T47D (cell line): ENCODE measurements around the gene CSPG5.
A peak's percentile ranks its signal among the peaks of the same experiment; 100 is the strongest.

ENCODE experiments used
- DNase-seq, 2 experiments: peaks; one replicate each; pipeline versions ENCODE4 v3.0.0 to v3.0.0-alpha.2; 2011 to 2012; ENCODE audit warnings: low read depth in 1 of 2, low spot score in 1 of 2
- JUND ChIP-seq: IDR thresholded peaks from 2 replicates; pipeline ENCODE4 v1.6.1; 2012; ENCODE audit warnings: low read depth
- in situ Hi-C: cut with HindIII; loops from 2 replicates; pipeline ENCODE4 v1.10.0; 2016; ENCODE audit warnings: low sequenced_read_pairs, low pct_unique_long_range_greater_than_20kb

Gene CSPG5

GRCh38 chr3:47580481-47580880 lies 1.8 kb upstream of the CSPG5 start:
- no peak for DNase-seq
- in situ Hi-C loops = no loop called here
- no peak for TF ChIP-seq JUND

- TF ChIP-seq JUND = no peak
- DNase-seq = no peak
- in situ Hi-C loops = no loop called here
Observed at GRCh38 chr3:47579875-47580274, 1.2 kb upstream of the CSPG5 start.

GRCh38 chr3:47578119-47578632 lies 489 bp downstream of the CSPG5 start:
- TF ChIP-seq JUND = no peak
- peak in 1 of 2 experiments; percentile 62 for DNase-seq
- in situ Hi-C loops = no loop called here

- in situ Hi-C loops = no loop called here
- DNase-seq = no peak
Observed at GRCh38 chr3:47577583-47578118, 1.0 kb downstream of the CSPG5 start.

GRCh38 chr3:47573190-47574172 lies 5.2 kb downstream of the CSPG5 start:
- TF ChIP-seq JUND = no peak
- in situ Hi-C loops = no loop called here
- no peak for DNase-seq

More at GRCh38 chr3:47577583-47578118, 1.0 kb downstream of the CSPG5 start:
- TF ChIP-seq JUND = no peak

GRCh38 chr3:47571391-47572175 lies 7.1 kb downstream of the CSPG5 start:
- TF ChIP-seq JUND = no peak
- in situ Hi-C loops = no loop called here

DNA sequence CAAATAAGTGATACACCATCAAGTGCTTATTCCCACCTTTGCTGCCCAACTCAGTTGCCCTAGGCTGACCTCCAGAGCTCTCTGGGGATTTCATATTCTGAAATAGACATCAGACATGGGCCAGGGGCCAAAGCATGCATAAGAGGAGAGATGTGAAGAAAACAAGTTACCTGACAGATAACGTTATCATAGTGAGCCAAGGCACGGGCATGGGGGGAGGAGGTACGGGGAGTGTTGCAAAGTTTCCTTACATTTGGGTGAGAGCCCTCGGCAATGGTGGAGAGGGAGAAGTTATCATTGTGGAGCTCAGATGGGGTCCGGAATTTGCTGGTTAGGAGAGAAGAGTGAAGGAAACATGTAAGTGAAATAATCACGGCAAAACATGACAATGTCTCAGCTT lies 9.8 kb downstream of the CSPG5 start:
- DNase-seq = no peak
- TF ChIP-seq JUND = no peak
- in situ Hi-C loops = no loop called here

More at GRCh38 chr3:47571391-47572175, 7.1 kb downstream of the CSPG5 start:
- no peak for DNase-seq

- in situ Hi-C loops = no loop called here
- no peak for DNase-seq
- TF ChIP-seq JUND = no peak
Observed at GRCh38 chr3:47567149-47567548, 11.5 kb downstream of the CSPG5 start.

DNA sequence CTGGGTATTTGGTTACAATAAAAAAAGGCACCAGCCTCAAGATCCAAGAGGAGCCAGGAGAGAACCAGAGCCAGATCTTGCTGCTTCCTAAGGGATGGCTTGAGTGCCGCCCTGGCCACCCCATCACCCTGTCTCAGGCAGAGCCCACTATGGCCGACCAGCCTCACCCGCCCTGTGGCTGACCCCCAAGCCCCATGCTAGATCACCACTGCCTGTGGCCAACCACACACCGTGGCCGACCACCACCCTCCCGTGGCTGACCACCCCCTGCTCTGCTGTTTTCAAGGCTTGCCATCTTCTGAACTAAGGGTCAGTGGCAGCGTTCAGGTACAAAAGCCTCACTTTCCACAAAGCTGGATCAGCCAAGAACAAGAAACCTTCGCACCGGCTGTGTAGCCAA lies 12.0 kb downstream of the CSPG5 start:
- TF ChIP-seq JUND = no peak
- in situ Hi-C loops = no loop called here
- DNase-seq = no peak

DNA sequence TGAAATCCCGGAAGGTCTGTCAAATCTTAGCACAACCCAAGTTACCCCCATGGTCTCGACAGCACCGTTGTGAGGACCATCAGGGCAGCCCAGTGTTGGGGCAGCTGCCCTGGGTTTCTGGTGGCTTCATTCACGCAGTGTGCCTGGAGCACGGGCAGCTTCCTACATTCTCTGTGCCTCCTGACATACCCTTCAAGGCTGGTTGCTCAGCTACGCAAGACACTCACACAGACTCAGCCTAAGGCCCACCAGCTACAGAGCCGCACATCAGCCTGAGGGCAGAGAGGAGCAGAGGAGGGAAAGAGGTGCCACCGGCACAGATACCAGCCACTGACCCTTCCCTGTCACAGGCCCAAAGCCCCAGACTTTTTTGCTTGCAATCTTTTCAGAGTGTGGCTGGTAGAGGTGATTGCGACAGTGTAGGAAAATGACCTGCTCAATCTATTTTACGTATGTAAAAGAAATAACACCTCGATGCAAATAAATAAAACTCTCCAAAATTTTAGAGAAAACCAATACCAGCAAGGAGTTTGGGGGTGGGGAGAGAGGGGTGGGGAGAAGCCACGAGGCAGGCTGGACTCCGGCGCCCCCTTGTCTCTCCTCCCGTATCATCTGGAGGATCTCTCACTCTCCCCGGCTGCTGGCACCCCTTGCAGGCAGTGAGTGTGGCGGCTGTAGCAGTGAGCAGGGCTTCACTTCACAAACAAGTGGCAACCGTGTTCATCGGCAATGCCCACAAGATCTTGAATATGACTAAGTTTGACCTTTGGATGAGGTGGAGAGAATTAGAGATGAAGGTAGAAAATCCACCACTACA lies 12.7 kb downstream of the CSPG5 start:
- in situ Hi-C loops = no loop called here
- DNase-seq = no peak
- no peak for TF ChIP-seq JUND

GRCh38 chr3:47556351-47556750 lies 22.3 kb downstream of the CSPG5 start:
- no peak for DNase-seq
- no peak for TF ChIP-seq JUND
- in situ Hi-C loops = no loop called here

DNA sequence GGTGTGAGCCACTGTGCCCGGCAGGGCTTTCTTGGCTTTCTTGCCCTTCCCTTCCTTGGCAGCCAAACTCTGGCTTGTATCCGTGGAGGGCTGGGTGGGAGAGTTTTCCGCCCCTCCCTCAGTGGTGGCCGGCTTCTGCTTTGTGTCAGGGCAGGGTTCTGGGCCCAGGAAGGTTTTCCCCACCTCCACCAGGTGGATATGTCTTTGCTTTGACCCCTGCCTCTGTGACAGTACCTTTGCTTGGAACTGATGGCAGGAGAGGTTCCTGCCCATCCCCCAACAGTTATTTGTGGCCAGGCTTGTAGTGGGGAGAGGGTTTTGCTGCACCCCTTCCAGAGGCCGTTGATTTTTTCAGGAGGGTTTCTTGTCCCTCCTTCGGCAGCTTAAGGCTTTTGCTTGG lies 24.3 kb downstream of the CSPG5 start:
- in situ Hi-C loops = no loop called here

More for the DNA sequence above, 24.3 kb downstream of the CSPG5 start:
- DNase-seq = no peak
- no peak for TF ChIP-seq JUND
